Activated T-helper 17 cell treated with anti-CD3 and anti-CD28 coated beads, Interleukin-2, amount 50 U/mL, for 72 hours (primary cell): ENCODE data around the gene CYP2E1. TPM values are rescaled to one million over a fixed set of nuclear protein-coding genes. Genes with fewer than 3 reads are reported as not detected.
"Not testable (repeated sequence)": the region's sequence is repeated elsewhere in the genome, so short reads cannot be mapped to it uniquely, and the experiment has no call there.

Source experiments
- ATAC-seq: fragments of 150-1000 bp; cut with Tn5 transposase; replicated peaks from 2 replicates; pipeline ENCODE4 v1.10.0; 2021; ENCODE audit warnings: mild to moderate bottlenecking, moderate library complexity
- H3K27ac Mint-ChIP-seq: one replicate; pipeline ENCODE4 v1.8.0; 2022; ENCODE audit warnings: mixed read lengths
- H3K27me3 Mint-ChIP-seq: one replicate; pipeline ENCODE4 v1.8.0; 2022; ENCODE audit warnings: mixed read lengths
- H3K36me3 Mint-ChIP-seq: one replicate; pipeline ENCODE4 v1.8.0; 2022; ENCODE audit warnings: low read depth, mild to moderate bottlenecking, mixed read lengths
- H3K4me1 Mint-ChIP-seq: one replicate; pipeline ENCODE4 v1.8.0; 2022; ENCODE audit warnings: mixed read lengths
- H3K4me3 Mint-ChIP-seq: one replicate; pipeline ENCODE4 v1.8.0; 2022; ENCODE audit warnings: mild to moderate bottlenecking, mixed read lengths
- H3K9me3 Mint-ChIP-seq: one replicate; pipeline ENCODE4 v1.8.0; 2022; ENCODE audit warnings: mixed read lengths
- total RNA-seq, 2 donors: library from RNA; stranded (reverse); gene quantifications; one replicate each; pipeline ENCODE4 v1.2.3, GENCODE V29; 2022

CYP2E1 gene
- total RNA-seq, 2 donors from 2014 or later = 1.4 to 5.4 TPM

DNA sequence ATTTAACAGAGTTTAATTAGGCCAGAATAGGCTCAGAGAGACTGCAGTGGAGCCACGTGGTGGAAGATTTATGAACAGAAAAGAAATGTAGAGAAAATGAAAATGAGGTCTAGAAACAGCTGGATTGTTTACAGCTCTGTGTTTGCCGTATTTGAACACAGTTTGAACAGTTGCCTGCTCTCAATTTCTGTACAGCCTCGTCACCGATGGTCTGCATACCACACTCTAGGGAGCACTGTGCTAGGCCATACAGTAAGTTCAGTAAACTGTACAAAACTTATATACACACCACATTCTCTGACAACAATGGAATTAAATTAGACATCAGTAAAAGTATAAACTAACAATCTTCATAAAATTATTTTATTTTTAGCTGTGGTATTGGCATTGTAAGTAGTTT lies 11.1 kb upstream of the CYP2E1 start:
- Mint-ChIP-seq H3K27ac (no peak overlapping the region), H3K9me3 (no peaks in the 10 kb centered on the region), H3K4me3 (no peak overlapping the region), H3K4me1 (no peaks in the 10 kb centered on the region), H3K27me3 (no peaks in the 10 kb centered on the region), H3K36me3 (peaks cover 6% of the 10 kb centered on the region)
- ATAC-seq = no peak

DNA sequence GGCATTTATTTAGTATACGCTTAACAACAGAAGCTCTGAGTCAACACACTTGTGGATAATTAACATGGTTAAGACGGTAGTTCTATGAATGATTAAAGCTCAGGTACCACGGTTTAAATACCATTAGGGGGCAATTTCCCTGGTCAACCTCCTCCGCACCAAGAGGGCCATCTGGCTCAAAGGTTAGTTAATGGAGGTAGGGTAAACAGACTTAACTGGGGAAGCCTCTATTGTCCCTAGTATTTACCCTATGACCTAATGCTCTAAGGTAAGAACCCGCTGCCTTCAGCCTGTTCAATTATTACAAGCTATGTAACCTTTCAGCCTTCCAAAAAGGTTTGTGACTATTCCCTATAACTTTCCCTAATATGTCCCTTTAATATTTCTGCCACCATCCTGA lies 8.6 kb upstream of the CYP2E1 start:
- H3K36me3 Mint-ChIP-seq, H3K9me3 Mint-ChIP-seq, H3K4me3 Mint-ChIP-seq, H3K4me1 Mint-ChIP-seq, H3K27ac Mint-ChIP-seq, ATAC-seq, H3K27me3 Mint-ChIP-seq: not testable (repeated sequence)

DNA sequence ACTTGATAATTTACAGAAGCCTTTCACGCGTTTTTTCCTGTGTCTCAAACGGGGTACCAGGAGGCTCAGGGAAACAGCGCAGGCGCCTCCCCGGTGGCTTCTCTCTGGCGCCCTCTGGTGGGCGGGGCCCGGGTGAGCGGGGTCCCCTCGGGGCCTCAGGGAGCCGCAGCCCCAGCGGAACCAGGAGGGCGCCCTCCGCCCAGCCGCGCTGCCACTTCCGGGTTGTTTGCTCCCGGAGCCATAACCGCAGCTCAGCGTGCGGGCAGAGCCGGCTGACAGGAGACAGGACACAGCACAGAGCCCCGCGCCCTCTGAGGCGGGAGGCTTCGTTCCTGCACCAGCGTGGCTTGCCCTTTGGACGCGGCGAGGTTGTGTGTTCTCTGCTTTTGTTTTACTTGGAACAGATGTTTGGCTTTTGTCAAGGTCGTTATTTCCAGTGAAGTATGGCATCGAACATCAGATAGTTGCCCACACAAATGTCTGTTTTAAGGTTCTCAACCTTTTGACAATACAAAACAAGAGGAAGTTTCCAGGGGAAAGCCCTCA lies 6.9 kb upstream of the CYP2E1 start:
- H3K27ac Mint-ChIP-seq = peak overlapping the region; percentile 0
- peak; percentile 100 for ATAC-seq
- H3K9me3 Mint-ChIP-seq = peaks cover 7% of the 10 kb centered on the region
- no peaks in the 10 kb centered on the region for H3K27me3 Mint-ChIP-seq
- peak overlapping the region; percentile 65 for H3K4me3 Mint-ChIP-seq
- H3K36me3 Mint-ChIP-seq = peaks cover 6% of the 10 kb centered on the region
- no peaks in the 10 kb centered on the region for H3K4me1 Mint-ChIP-seq

DNA sequence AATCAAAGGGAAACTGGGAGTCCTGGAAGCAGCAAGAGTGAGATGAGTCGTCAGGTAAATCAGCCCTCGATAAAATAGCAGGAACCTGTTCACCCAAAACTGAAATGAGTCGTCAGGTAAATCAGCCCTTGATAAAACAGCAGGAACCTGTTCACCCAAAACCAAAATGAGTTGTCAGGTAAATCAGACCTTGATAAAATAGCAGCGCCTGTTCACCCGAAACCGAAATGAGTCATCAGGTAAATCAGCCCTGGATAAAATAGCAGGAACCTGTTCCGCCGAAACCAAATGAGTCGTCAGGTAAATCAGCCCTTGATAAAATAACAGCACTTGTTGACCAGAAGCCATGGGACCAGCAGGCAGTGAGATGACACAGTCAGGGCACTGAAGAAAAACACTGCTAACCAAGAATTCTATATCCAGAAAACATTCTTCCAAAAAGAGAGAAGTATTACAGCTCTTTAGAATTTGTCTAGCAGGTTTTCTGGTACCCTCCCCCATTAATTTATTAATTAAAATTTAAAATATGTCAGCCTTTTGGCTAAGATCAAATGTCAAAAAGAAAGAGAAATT lies 3.4 kb upstream of the CYP2E1 start:
- Mint-ChIP-seq H3K4me1 (no peaks in the 10 kb centered on the region), H3K4me3 (no peak overlapping the region), H3K27me3 (no peaks in the 10 kb centered on the region), H3K9me3 (peaks cover 7% of the 10 kb centered on the region), H3K27ac (no peak overlapping the region), H3K36me3 (no peaks in the 10 kb centered on the region)
- no peak for ATAC-seq

DNA sequence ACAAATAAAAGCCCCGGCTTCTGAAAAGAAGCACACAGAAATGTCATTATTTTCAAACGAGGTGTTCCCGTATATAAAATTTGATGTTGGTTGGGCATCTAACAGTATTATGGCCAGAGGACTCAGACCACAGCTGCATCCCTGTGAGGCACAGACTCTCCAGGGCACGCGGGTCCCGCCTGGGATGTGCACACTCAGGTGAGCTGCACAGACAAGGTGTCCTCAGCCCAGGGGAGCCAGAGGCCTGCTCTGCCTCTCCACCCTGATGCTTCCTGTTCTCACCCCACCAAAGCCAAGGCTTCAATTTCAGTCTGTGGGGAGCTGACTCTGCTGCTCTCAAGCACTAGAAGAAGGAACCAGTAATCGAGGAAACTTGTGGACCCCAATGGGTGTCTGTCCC lies 1.7 kb upstream of the CYP2E1 start:
- no peak for ATAC-seq
- H3K27ac Mint-ChIP-seq = no peak overlapping the region
- peaks cover 7% of the 10 kb centered on the region for H3K4me1 Mint-ChIP-seq
- H3K36me3 Mint-ChIP-seq = no peaks in the 10 kb centered on the region
- peaks cover 7% of the 10 kb centered on the region for H3K9me3 Mint-ChIP-seq
- H3K4me3 Mint-ChIP-seq = no peak overlapping the region
- peaks cover 9% of the 10 kb centered on the region for H3K27me3 Mint-ChIP-seq

DNA sequence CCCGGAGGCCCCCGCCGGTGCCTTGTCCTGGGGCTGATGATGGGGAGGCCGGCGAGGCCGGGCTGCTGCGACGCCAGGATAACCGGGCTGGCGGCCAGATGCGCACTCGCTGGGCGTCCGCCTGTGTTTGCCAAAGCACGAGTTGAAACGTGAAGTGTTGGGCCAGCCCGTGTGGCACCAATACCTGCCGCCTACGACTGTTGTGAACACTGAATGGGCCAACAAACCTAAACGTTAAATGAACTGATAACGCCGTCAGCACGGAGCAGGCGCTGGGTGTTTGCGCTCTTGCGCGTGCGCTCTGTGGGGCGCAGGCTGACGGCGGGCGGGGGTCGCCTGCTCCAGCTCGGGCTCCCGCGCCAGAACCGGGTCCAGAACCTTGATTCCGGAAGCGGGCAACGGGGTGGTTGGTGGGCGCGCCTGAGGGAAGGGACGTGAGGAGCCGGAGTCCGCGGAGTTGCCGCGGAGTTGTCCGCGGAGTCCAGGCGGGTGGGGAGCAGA lies 658 bp downstream of the CYP2E1 start:
- ATAC-seq = no peak
- peaks cover 16% of the 10 kb centered on the region for H3K27me3 Mint-ChIP-seq

DNA sequence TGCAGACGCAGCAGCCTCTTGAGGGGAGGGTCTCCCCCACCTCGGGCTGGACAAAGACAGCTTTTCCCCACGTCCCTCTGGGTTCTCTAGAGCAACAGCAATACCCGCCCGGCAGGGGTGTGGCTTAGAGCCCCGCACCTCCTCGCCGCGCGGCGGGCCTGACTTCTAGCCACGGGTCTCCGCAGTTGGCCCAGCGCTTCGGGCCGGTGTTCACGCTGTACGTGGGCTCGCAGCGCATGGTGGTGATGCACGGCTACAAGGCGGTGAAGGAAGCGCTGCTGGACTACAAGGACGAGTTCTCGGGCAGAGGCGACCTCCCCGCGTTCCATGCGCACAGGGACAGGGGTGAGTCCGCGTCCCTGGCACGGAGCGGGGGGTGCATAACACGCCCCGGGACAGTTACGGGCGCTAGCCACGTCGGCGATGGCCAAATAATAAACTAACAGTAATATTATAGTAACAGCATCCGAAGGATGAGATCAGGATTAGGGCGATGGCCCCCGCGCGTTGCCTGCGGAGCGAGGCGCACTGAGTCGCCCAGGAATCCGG lies 1.2 kb downstream of the CYP2E1 start:
- H3K27me3 Mint-ChIP-seq = peaks cover 16% of the 10 kb centered on the region
- peaks cover 9% of the 10 kb centered on the region for H3K4me1 Mint-ChIP-seq
- peak; percentile 40 for ATAC-seq
- peak overlapping the region; percentile 75 for H3K4me3 Mint-ChIP-seq
- peaks cover 3% of the 10 kb centered on the region for H3K9me3 Mint-ChIP-seq
- no peaks in the 10 kb centered on the region for H3K36me3 Mint-ChIP-seq
- no peak overlapping the region for H3K27ac Mint-ChIP-seq

More for the DNA sequence above, 658 bp downstream of the CYP2E1 start:
- Mint-ChIP-seq H3K4me1 (peaks cover 9% of the 10 kb centered on the region), H3K27ac (no peak overlapping the region), H3K4me3 (peak overlapping the region; percentile 75), H3K9me3 (peaks cover 7% of the 10 kb centered on the region), H3K36me3 (no peaks in the 10 kb centered on the region)

DNA sequence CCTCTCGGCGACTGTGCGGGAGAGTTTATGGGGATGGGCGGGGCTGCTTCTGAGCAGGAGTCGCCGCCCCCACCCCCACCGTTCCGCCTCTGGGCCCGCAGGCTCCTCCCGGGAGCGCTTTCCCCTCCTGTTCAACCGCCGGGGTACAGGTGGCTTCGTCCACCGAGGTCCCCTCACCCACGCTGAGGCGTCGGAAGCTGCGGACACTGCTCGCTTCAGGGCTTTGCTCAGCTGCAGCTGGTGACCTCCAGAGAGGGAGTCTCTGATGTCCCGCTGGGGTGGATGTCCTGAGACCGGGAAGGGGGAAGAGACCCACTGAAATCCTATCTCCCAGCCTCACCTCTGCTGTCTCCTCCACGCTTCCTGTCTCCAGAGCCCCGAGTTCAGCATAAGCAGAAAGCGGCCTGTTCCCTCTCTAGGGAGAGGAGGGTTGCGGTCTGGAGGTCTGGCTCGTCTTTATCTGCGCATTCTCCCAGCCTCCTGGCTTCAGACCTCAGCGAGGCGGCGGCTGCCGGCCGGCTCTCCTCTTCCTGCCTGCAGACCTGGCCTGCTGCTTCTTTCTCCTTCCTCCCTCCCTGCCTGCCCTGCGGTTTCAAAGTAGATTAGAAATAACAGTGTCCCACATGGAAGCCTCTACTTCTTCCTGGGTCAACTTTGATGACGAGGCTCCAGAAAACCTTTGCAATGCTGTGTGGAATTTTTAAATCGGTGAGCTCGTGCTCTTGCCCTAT lies 1.8 kb downstream of the CYP2E1 start:
- H3K27ac Mint-ChIP-seq = no peak overlapping the region

DNA sequence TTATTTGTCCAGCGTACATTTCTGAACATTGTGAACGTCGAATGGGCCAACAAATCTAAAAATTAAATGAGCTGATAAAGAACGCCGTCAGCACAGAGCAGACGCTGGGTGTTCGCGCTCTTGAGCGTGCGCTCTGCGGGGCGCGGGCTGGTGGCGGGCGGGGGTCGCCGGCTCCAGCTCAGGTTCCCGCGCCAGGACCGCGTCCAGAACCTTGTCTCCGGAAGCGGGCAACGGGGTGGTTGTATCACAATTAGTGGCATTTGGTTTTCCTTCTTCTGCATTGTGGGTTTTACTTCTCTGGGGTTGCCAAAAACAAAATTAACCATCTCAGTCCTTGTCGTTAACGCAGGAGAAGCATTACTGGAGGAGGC lies 2.4 kb downstream of the CYP2E1 start:
- H3K36me3 Mint-ChIP-seq = no peaks in the 10 kb centered on the region
- H3K4me1 Mint-ChIP-seq = peaks cover 9% of the 10 kb centered on the region
- H3K4me3 Mint-ChIP-seq = peak overlapping the region; percentile 75
- no peaks in the 10 kb centered on the region for H3K9me3 Mint-ChIP-seq
- peak; percentile 8 for ATAC-seq
- H3K27me3 Mint-ChIP-seq = peaks cover 16% of the 10 kb centered on the region
- H3K27ac Mint-ChIP-seq = no peak overlapping the region

More for the DNA sequence above, 1.8 kb downstream of the CYP2E1 start:
- peak; percentile 60 for ATAC-seq
- Mint-ChIP-seq H3K27me3 (peaks cover 16% of the 10 kb centered on the region), H3K36me3 (no peaks in the 10 kb centered on the region), H3K4me1 (peaks cover 9% of the 10 kb centered on the region), H3K4me3 (peak overlapping the region; percentile 75), H3K9me3 (no peaks in the 10 kb centered on the region)

DNA sequence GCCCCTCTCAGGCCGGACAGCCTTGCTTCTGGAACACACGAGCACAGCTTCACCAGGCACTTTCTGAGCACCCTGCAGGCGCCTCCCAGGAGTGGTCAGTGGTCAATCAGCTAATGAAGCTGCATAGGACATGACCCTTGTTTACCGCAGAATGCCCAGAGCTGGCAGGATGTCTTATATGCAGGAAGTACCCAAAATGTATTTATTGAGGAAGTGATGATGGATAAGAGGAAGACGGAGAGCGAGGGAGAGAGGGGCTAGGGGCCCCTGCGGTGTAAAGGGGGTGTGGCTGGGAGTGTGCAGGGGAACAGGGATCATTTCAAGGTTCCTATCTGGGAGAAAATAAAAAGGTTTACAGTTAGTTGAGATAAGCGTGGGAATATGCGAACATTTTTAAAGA lies 3.3 kb downstream of the CYP2E1 start:
- Mint-ChIP-seq H3K27me3 (peaks cover 16% of the 10 kb centered on the region), H3K27ac (no peak overlapping the region), H3K4me1 (peaks cover 9% of the 10 kb centered on the region), H3K9me3 (no peaks in the 10 kb centered on the region), H3K36me3 (no peaks in the 10 kb centered on the region), H3K4me3 (peak overlapping the region; percentile 75)
- ATAC-seq = no peak

DNA sequence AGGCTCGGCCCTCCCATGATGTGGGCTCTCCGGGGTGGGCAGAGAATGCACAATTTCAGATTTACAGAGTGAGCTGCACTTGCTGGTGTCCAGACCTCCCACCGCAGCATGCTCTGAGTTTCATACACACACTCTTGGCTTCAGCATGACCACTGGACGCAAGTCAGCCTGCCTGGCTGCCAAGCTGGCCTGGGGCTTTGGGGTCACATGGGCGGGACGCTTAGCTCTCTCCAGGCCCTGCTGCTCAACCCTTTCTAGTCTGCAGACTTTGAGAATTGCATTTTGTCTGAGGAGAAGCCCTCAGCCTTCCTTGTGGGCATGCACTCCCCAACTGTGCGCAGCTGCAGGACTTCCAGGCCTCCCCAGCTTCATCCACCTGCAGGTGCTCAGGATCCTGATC lies 5.7 kb downstream of the CYP2E1 start:
- H3K27ac Mint-ChIP-seq = no peak overlapping the region
- no peak for ATAC-seq
- H3K27me3 Mint-ChIP-seq = peaks cover 16% of the 10 kb centered on the region
- no peaks in the 10 kb centered on the region for H3K9me3 Mint-ChIP-seq
- peaks cover 5% of the 10 kb centered on the region for H3K36me3 Mint-ChIP-seq
- H3K4me1 Mint-ChIP-seq = peaks cover 9% of the 10 kb centered on the region
- no peak overlapping the region for H3K4me3 Mint-ChIP-seq

DNA sequence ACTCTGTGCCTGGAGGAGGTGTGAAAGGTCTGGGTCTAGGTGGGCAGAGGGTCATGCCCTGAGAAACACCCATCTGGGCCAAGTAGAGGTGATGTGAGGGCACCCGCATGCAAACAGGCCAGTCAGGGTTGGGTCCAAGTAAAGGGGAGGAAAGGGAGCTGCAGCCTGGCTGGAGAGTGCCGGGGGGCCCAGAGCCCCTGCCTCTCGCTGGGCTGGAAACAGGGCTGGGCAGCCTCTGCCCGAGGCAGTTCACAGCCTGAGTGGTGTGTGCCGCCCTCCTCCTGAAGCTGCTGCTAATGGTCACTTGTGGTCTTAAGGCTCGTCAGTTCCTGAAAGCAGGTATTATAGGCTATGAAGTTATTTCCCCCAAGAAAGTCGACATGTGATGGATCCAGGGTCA lies 7.3 kb downstream of the CYP2E1 start:
- H3K4me1 Mint-ChIP-seq = peaks cover 9% of the 10 kb centered on the region
- peaks cover 8% of the 10 kb centered on the region for H3K36me3 Mint-ChIP-seq
- H3K9me3 Mint-ChIP-seq = no peaks in the 10 kb centered on the region
- no peak overlapping the region for H3K4me3 Mint-ChIP-seq
- ATAC-seq = no peak
- peaks cover 15% of the 10 kb centered on the region for H3K27me3 Mint-ChIP-seq
- no peak overlapping the region for H3K27ac Mint-ChIP-seq

DNA sequence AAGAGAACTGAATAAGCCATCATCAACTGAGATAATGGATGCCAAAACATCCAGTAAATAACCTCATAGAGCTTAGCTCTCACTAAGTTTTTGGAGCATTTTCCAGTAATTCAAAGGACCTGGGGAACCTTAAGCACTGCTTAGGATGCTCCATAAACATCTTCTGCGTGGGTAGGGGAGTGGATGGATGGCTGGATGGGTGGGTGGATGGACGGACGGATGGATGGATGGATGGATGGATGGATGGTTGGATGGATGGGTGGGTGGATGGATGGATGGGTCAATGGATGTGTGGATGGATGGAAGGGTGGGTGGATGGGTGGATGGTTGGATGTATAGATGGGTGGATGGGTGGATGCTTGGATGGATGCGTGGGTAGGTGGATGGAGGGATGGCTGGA lies 9.0 kb downstream of the CYP2E1 start:
- Mint-ChIP-seq H3K27ac (no peak overlapping the region), H3K27me3 (no peaks in the 10 kb centered on the region), H3K9me3 (no peaks in the 10 kb centered on the region), H3K4me1 (no peaks in the 10 kb centered on the region), H3K36me3 (peaks cover 8% of the 10 kb centered on the region), H3K4me3 (no peak overlapping the region)
- ATAC-seq = no peak

DNA sequence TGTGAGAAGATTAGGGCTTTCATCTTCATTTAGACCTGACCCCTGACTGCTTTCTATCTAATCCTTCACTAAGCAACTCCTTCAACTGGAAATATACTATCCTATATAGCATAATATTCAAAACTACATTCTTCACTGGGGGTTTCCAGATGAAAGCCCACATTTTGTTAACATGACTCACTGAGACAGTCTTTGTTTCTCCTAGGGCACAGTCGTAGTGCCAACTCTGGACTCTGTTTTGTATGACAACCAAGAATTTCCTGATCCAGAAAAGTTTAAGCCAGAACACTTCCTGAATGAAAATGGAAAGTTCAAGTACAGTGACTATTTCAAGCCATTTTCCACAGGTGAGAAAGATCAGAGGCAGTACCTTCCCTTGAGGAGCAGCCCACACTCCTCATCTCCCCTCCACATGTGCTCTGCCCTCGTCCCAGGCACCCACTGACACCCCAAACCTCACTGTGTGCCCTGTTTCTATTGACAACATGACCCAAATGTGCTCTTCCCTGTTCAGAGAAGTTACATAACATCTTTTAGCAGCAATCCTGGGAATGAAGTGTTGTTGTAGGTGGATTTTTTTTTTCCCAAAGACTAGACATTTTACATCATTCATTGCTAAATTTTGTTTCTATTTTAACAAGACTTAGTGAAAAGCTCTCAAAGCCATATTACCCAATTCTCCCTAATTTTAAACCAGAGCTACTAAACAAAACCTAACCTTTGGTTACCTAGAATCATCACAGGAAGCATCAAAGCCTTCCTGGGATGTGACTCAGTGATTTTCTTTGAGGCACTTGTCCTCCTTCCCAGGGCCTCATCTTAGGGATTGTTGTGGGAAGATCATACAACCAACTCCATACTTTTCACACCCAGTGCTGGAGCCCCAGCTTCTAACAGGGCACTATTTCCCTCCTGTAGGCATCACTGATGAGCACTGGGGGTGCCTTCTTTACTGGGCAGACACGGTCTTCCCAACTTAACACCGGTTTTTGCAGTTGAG lies 10.7 kb downstream of the CYP2E1 start:
- H3K4me3 Mint-ChIP-seq = no peak overlapping the region
- H3K36me3 Mint-ChIP-seq = peaks cover 8% of the 10 kb centered on the region
- no peaks in the 10 kb centered on the region for H3K9me3 Mint-ChIP-seq
- H3K27ac Mint-ChIP-seq = peak overlapping the region; percentile 24
- no peaks in the 10 kb centered on the region for H3K4me1 Mint-ChIP-seq
- no peak for ATAC-seq
- no peaks in the 10 kb centered on the region for H3K27me3 Mint-ChIP-seq
